ENCODE data around the gene FLAD1.

GRCh38 chr1:155037043-155037442 lies 53.9 kb downstream of the FLAD1 start:
- TF ChIP-seq CTCF (conservative IDR thresholded peaks at IDR 0.05; ENCODE audit: low read depth, low read length) = no peak
- TF ChIP-seq RAD21 (IDR thresholded peaks at IDR 0.05; ENCODE audit: low read length) = no peak
